WTC11 (cell line): ENCODE results near the gene FOXK1. TPM values are rescaled to one million over a fixed set of nuclear protein-coding genes. Genes with fewer than 3 reads are reported as not detected.

ENCODE experiments used
- ATAC-seq: fragments of 200-7000 bp; cut with Tn5 transposase; 2 replicates; pipeline ENCODE4 v1.10.0; 2021; ENCODE audit warnings: mild to moderate bottlenecking, moderate library complexity
- CTCF ChIA-PET: fragments of 300-600 bp; sonication (Branson Sonifier 250); formaldehyde crosslinking; loops from one replicate; lab custom pipeline; 2021; ENCODE audit warnings: antibody characterized with exemption; lab: Charles Lee
- POLR2A ChIA-PET: fragments of 350-600 bp; sonication (Branson Sonifier 250); formaldehyde crosslinking; loops from one replicate; lab custom pipeline; 2021; ENCODE audit warnings: antibody characterized with exemption; lab: Charles Lee
- DNase-seq: peaks from one replicate; pipeline ENCODE4 v3.0.0; 2021; ENCODE audit warnings: low spot score
- H3K27ac Mint-ChIP-seq: 2 replicates; pipeline ENCODE4 v1.8.0; 2021; ENCODE audit warnings: mixed read lengths
- H3K27me3 Mint-ChIP-seq: 2 replicates; pipeline ENCODE4 v1.8.0; 2021; ENCODE audit warnings: low read depth, mild to moderate bottlenecking, moderate library complexity, mixed read lengths
- H3K36me3 Mint-ChIP-seq: 2 replicates; pipeline ENCODE4 v1.8.0; 2021; ENCODE audit warnings: mixed read lengths
- H3K4me1 Mint-ChIP-seq: 2 replicates; pipeline ENCODE4 v1.8.0; 2022; ENCODE audit warnings: mixed read lengths
- H3K4me3 Mint-ChIP-seq: 2 replicates; pipeline ENCODE4 v1.8.0; 2021; ENCODE audit warnings: mild to moderate bottlenecking, moderate library complexity, mixed read lengths
- H3K9me3 Mint-ChIP-seq: 2 replicates; pipeline ENCODE4 v1.8.0; 2021; ENCODE audit warnings: mixed read lengths
- AFF4 ChIP-seq: sonication (generic); formaldehyde crosslinking; IDR thresholded peaks from 2 replicates; pipeline ENCODE4 v1.8.1; 2023; ENCODE audit warnings: mild to moderate bottlenecking, missing genetic modification reagents, borderline replicate concordance
- ATF3 ChIP-seq: sonication (generic); formaldehyde crosslinking; conservative IDR thresholded peaks from 2 replicates; pipeline ENCODE4 v1.8.1; 2022; ENCODE audit warnings: mild to moderate bottlenecking, missing genetic modification reagents
- CDX4 ChIP-seq: fragments of 250-450 bp; sonication (Bioruptor Pico); IDR thresholded peaks from 2 replicates; pipeline ENCODE4 v1.9.0; 2021; ENCODE audit warnings: moderate library complexity, mild to moderate bottlenecking, inconsistent platforms, borderline replicate concordance
- CREM ChIP-seq: sonication (generic); formaldehyde crosslinking; IDR thresholded peaks from 2 replicates; pipeline ENCODE4 v1.8.1; 2022; ENCODE audit warnings: mild to moderate bottlenecking, missing genetic modification reagents, moderate library complexity
- CTCF ChIP-seq: fragments of 200-600 bp; IDR thresholded peaks from 2 replicates; pipeline ENCODE4 v1.8.0; 2022; ENCODE audit warnings: antibody characterized with exemption
- ERG ChIP-seq: fragments of 250-450 bp; sonication (Bioruptor Pico); IDR thresholded peaks from 2 replicates; pipeline ENCODE4 v1.8.0; 2021; ENCODE audit warnings: mild to moderate bottlenecking
- ETV6 ChIP-seq: sonication (generic); formaldehyde crosslinking; IDR thresholded peaks from 2 replicates; pipeline ENCODE4 v1.8.1; 2022; ENCODE audit warnings: mild to moderate bottlenecking, missing genetic modification reagents
- GTF2I ChIP-seq: fragments of 250-450 bp; sonication (Bioruptor Pico); conservative IDR thresholded peaks from 2 replicates; pipeline ENCODE4 v1.4.0; 2021; ENCODE audit warnings: mild to moderate bottlenecking
- HMGA2 ChIP-seq: fragments of 250-450 bp; sonication (Bioruptor Pico); IDR thresholded peaks from 2 replicates; pipeline ENCODE4 v1.4.0; 2021; ENCODE audit warnings: mild to moderate bottlenecking, moderate library complexity
- IRF1 ChIP-seq: sonication (generic); formaldehyde crosslinking; IDR thresholded peaks from 2 replicates; pipeline ENCODE4 v1.8.0; 2023; ENCODE audit warnings: missing genetic modification reagents
- NR1H2 ChIP-seq: sonication (generic); formaldehyde crosslinking; IDR thresholded peaks from 2 replicates; pipeline ENCODE4 v1.9.0; 2021; ENCODE audit warnings: mild to moderate bottlenecking, moderate library complexity, missing genetic modification reagents
- PREB ChIP-seq: sonication (generic); formaldehyde crosslinking; IDR thresholded peaks from 2 replicates; pipeline ENCODE4 v1.8.1; 2022; ENCODE audit warnings: mild to moderate bottlenecking, missing genetic modification reagents, moderate library complexity, borderline replicate concordance
- RELA ChIP-seq: sonication (generic); formaldehyde crosslinking; IDR thresholded peaks from 2 replicates; pipeline ENCODE4 v1.8.1; 2022; ENCODE audit warnings: missing genetic modification reagents, mild to moderate bottlenecking, borderline replicate concordance
- SOX15 ChIP-seq: fragments of 250-450 bp; sonication (Bioruptor Pico); IDR thresholded peaks from 2 replicates; pipeline ENCODE4 v1.9.0; 2021; ENCODE audit warnings: mild to moderate bottlenecking
- TEAD1 ChIP-seq: sonication (generic); formaldehyde crosslinking; IDR thresholded peaks from 2 replicates; pipeline ENCODE4 v1.8.0; 2022; ENCODE audit warnings: mild to moderate bottlenecking, missing genetic modification reagents
- USF1 ChIP-seq: sonication (generic); formaldehyde crosslinking; IDR thresholded peaks from 2 replicates; pipeline ENCODE4 v1.8.0; 2022; ENCODE audit warnings: mild to moderate bottlenecking, missing genetic modification reagents
- ZNF232 ChIP-seq: sonication (generic); formaldehyde crosslinking; IDR thresholded peaks from 2 replicates; pipeline ENCODE4 v1.8.0; 2022; ENCODE audit warnings: mild to moderate bottlenecking, missing genetic modification reagents
- ZNF512 ChIP-seq: sonication (generic); formaldehyde crosslinking; IDR thresholded peaks from 2 replicates; pipeline ENCODE4 v1.8.1; 2022; ENCODE audit warnings: missing genetic modification reagents, borderline replicate concordance
- total RNA-seq: library from RNA; stranded (reverse); gene quantifications from 3 replicates; pipeline ENCODE4 v1.2.3, GENCODE V29; 2021

Gene FOXK1
- total RNA-seq, 1 experiment from 2014 or later, result 21.9 TPM

GRCh38 chr7:4769761-4770160 lies 87.7 kb downstream of the FOXK1 start:
- H3K27ac Mint-ChIP-seq, result no peak overlapping the region; the same call in 1 of the 2 replicates
- H3K4me1 Mint-ChIP-seq, result peaks cover 8% of the 10 kb centered on the region
- no peaks in the 10 kb centered on the region; the same call in 1 of the 2 replicates for H3K27me3 Mint-ChIP-seq
- ChIA-PET POLR2A (no interaction called here), CTCF (no interaction called here)
- H3K4me3 Mint-ChIP-seq, result no peak overlapping the region
- no peak for DNase-seq
- no peaks in the 10 kb centered on the region for H3K36me3 Mint-ChIP-seq
- ATAC-seq, result no peak
- H3K9me3 Mint-ChIP-seq, result no peaks in the 10 kb centered on the region
- TF ChIP-seq RELA (no peak), GTF2I (CRISPR knock-in tag) (no peak), NR1H2 (CRISPR knock-in tag) (no peak), CREM (CRISPR knock-in tag) (no peak), ZNF512 (CRISPR knock-in tag) (no peak), TEAD1 (CRISPR knock-in tag) (no peak), IRF1 (CRISPR knock-in tag) (no peak), AFF4 (CRISPR knock-in tag) (no peak), HMGA2 (CRISPR knock-in tag) (no peak), PREB (CRISPR knock-in tag) (no peak), ATF3 (CRISPR knock-in tag) (no peak), ZNF232 (CRISPR knock-in tag) (no peak), CDX4 (CRISPR knock-in tag) (no peak), ERG (CRISPR knock-in tag) (no peak), ETV6 (CRISPR knock-in tag) (no peak), SOX15 (no peak), USF1 (CRISPR knock-in tag) (no peak), CTCF (no peak)
